Measurements from ENCODE around the gene NFATC1.

The NFATC1 gene

GRCh38 chr18:79395761-79396404 is at the start of gene NFATC1:
Gene NFATC1, plus strand, starts transcription at chr18:79395930. Its CDS starts 295 bp downstream, at chr18:79396225.
- DNase-seq (ENCODE audit: low read depth in 2 of 2) = peak; percentile 39 to 54

GRCh38 chr18:79345981-79346380 is 49.7 kb upstream of the NFATC1 start:
- no peak for DNase-seq (ENCODE audit: low read depth in 2 of 2)

GRCh38 chr18:79348066-79348465 is 47.7 kb upstream of the NFATC1 start:
- DNase-seq (ENCODE audit: low read depth in 2 of 2) = no peak

GRCh38 chr18:79352432-79352831 is 43.3 kb upstream of the NFATC1 start:
- no peak for DNase-seq (ENCODE audit: low read depth in 2 of 2)

- DNase-seq (ENCODE audit: low read depth in 2 of 2) = no peak
Measured at GRCh38 chr18:79353267-79353666, 42.5 kb upstream of the NFATC1 start.

- DNase-seq (ENCODE audit: low read depth in 2 of 2) = no peak
Measured at GRCh38 chr18:79354350-79354749, 41.4 kb upstream of the NFATC1 start.

GRCh38 chr18:79355433-79356335 is 40.0 kb upstream of the NFATC1 start:
- no peak for DNase-seq (ENCODE audit: low read depth in 2 of 2)

GRCh38 chr18:79356435-79356834 is 39.3 kb upstream of the NFATC1 start:
- DNase-seq (ENCODE audit: low read depth in 2 of 2) = no peak

GRCh38 chr18:79360933-79361332 is 34.8 kb upstream of the NFATC1 start:
- no peak for DNase-seq (ENCODE audit: low read depth in 2 of 2)

- no peak for DNase-seq (ENCODE audit: low read depth in 2 of 2)
Measured at GRCh38 chr18:79361766-79362522, 33.8 kb upstream of the NFATC1 start.

GRCh38 chr18:79365701-79366100 is 30.0 kb upstream of the NFATC1 start:
- DNase-seq (ENCODE audit: low read depth in 2 of 2) = no peak

GRCh38 chr18:79366177-79367094 is 29.3 kb upstream of the NFATC1 start:
- DNase-seq (ENCODE audit: low read depth in 2 of 2) = no peak

- no peak for DNase-seq (ENCODE audit: low read depth in 2 of 2)
Measured at GRCh38 chr18:79367480-79367879, 28.2 kb upstream of the NFATC1 start.

GRCh38 chr18:79367989-79368388 is 27.7 kb upstream of the NFATC1 start:
- no peak for DNase-seq (ENCODE audit: low read depth in 2 of 2)

GRCh38 chr18:79368681-79369080 is 27.0 kb upstream of the NFATC1 start:
- no peak for DNase-seq (ENCODE audit: low read depth in 2 of 2)

- DNase-seq (ENCODE audit: low read depth in 2 of 2) = no peak
Measured at GRCh38 chr18:79371561-79372121, 24.1 kb upstream of the NFATC1 start.

GRCh38 chr18:79372461-79372860 is 23.3 kb upstream of the NFATC1 start:
- no peak for DNase-seq (ENCODE audit: low read depth in 2 of 2)

GRCh38 chr18:79372991-79373390 is 22.7 kb upstream of the NFATC1 start:
- DNase-seq (ENCODE audit: low read depth in 2 of 2) = no peak

- DNase-seq (ENCODE audit: low read depth in 2 of 2) = no peak
Measured at GRCh38 chr18:79373736-79374135, 22.0 kb upstream of the NFATC1 start.

- DNase-seq (ENCODE audit: low read depth in 2 of 2) = no peak
Measured at GRCh38 chr18:79374408-79375171, 21.1 kb upstream of the NFATC1 start.
